GM12878 (cell line): ENCODE data around the gene RIMS1. TPM values are rescaled to one million over a fixed set of nuclear protein-coding genes. Genes with fewer than 3 reads are reported as not detected.

Experiments used
- ATAC-seq: fragments of 200-7000 bp; cut with Tn5 transposase; 3 replicates; pipeline ENCODE4 v1.9.1; 2020; ENCODE audit warnings: mild to moderate bottlenecking, moderate library complexity
- BruUV-seq: library from RNA; stranded (reverse); fragments of 400-500 nt; replicated peaks from 2 replicates; lab custom pipeline; 2021; lab: Mats Ljungman, UMichigan
- CTCF ChIA-PET: fragments of 300-600 bp; sonication (Branson Sonifier 250); formaldehyde crosslinking; extraction: SDS; loops from one replicate; lab custom pipeline; 2021; ENCODE audit warnings: inconsistent platforms; lab: Yijun Ruan, JAX
- POLR2A ChIA-PET: fragments of 350-600 bp; formaldehyde crosslinking; extraction: SDS; loops from one replicate; lab custom pipeline; 2021; ENCODE audit warnings: inconsistent platforms; lab: Charles Lee
- RAD21 ChIA-PET: fragments of 300-600 bp; sonication (Branson Sonifier 250); formaldehyde crosslinking; loops from one replicate; lab custom pipeline; 2023; ENCODE audit warnings: antibody characterized with exemption; ENCODE audit not compliant: unreplicated experiment; lab: Charles Lee
- SMC1A ChIA-PET: fragments of 300-600 bp; sonication (Branson Sonifier 250); formaldehyde crosslinking; loops from one replicate; lab custom pipeline; 2023; ENCODE audit not compliant: unreplicated experiment, uncharacterized antibody; lab: Charles Lee
- DNase-seq: peaks from one replicate; pipeline ENCODE4 v3.0.0-alpha.2; 2011; ENCODE audit warnings: low read depth, low spot score
- FAIRE-seq: peaks from 3 replicates; lab custom pipeline; 2011; peaks lifted over from hg19 to GRCh38; lab: Jason Lieb, UNC
- H2AFZ ChIP-seq: 2 replicates; pipeline ENCODE4 v1.6.0; 2011; ENCODE audit warnings: low read depth, low read length, control low read depth; ENCODE audit not compliant: control insufficient read depth
- H3K27ac ChIP-seq: 2 replicates; pipeline ENCODE4 v1.5.1; 2011; ENCODE audit warnings: control low read depth; ENCODE audit not compliant: control insufficient read depth, insufficient read depth
- H3K27me3 ChIP-seq, 2 experiments: replicated peaks in 1 of 2; 2 replicates each; pipeline versions ENCODE4 v1.6.0 to v1.6.1; 2011; ENCODE audit warnings: low read length in 1 of 2; ENCODE audit not compliant: control insufficient read depth in 2 of 2, insufficient read depth in 2 of 2
- H3K36me3 ChIP-seq, 2 experiments: 2 replicates each; pipeline ENCODE4 v1.5.1; 2011; ENCODE audit warnings: low read length in 1 of 2; ENCODE audit not compliant: control insufficient read depth in 2 of 2, insufficient read depth in 2 of 2
- H3K4me1 ChIP-seq: 2 replicates; pipeline ENCODE4 v1.6.1; 2011; ENCODE audit warnings: mild to moderate bottlenecking, low read length, moderate library complexity, mixed read lengths; ENCODE audit not compliant: control insufficient read depth, insufficient read depth
- H3K4me2 ChIP-seq: 2 replicates; pipeline ENCODE4 v1.6.0; 2011; ENCODE audit warnings: control low read depth; ENCODE audit not compliant: control insufficient read depth, insufficient read depth
- H3K4me3 ChIP-seq: fragments of 200-600 bp; sonication (generic); 2 replicates; pipeline ENCODE4 v1.5.1; 2016
- H3K79me2 ChIP-seq: 2 replicates; pipeline ENCODE4 v1.6.0; 2011; ENCODE audit warnings: low read length; ENCODE audit not compliant: control insufficient read depth, insufficient read depth
- H3K9ac ChIP-seq: 2 replicates; pipeline ENCODE4 v1.8.0; 2011; ENCODE audit warnings: low read length, control low read depth, mixed read lengths; ENCODE audit not compliant: control insufficient read depth, insufficient read depth
- H3K9me3 ChIP-seq: replicated peaks from 3 replicates; pipeline ENCODE4 v1.5.1; 2011; ENCODE audit warnings: mild to moderate bottlenecking, low read length; ENCODE audit not compliant: control insufficient read depth, insufficient read depth
- H4K20me1 ChIP-seq: 2 replicates; pipeline ENCODE4 v1.6.0; 2011; ENCODE audit not compliant: control insufficient read depth, insufficient read depth
- ATF7 ChIP-seq: fragments of 450-650 bp; IDR thresholded peaks from 2 replicates; pipeline ENCODE4 v1.6.1; 2016; ENCODE audit warnings: low read depth, mild to moderate bottlenecking
- CBX5 ChIP-seq: sonication (generic); IDR thresholded peaks from 2 replicates; pipeline ENCODE4 v1.6.1; 2016; ENCODE audit warnings: low read depth, moderate library complexity, mild to moderate bottlenecking, inconsistent platforms
- CHD2 ChIP-seq: IDR thresholded peaks from 2 replicates; pipeline ENCODE4 v1.6.1; 2011; ENCODE audit warnings: low read depth, low read length, improper control_type of control experiment, borderline replicate concordance
- CREB1 ChIP-seq: IDR thresholded peaks from 2 replicates; pipeline ENCODE4 v1.6.1; 2012; ENCODE audit warnings: low read depth, mild to moderate bottlenecking, inconsistent platforms
- EP300 ChIP-seq, 2 experiments: fragments of 150-350 bp in 1 of 2; IDR thresholded peaks; 2 replicates each; pipeline ENCODE4 v1.6.1; 2011 to 2012; ENCODE audit warnings: low read depth in 2 of 2, low read length in 2 of 2, borderline replicate concordance in 1 of 2, improper control_type of control experiment in 1 of 2, inconsistent platforms in 1 of 2; ENCODE audit not compliant: control insufficient read depth in 1 of 2
- KDM1A ChIP-seq: fragments of 200-600 bp; sonication (generic); IDR thresholded peaks from 2 replicates; pipeline ENCODE4 v1.6.1; 2016; ENCODE audit warnings: borderline replicate concordance
- NR2C2 ChIP-seq: IDR thresholded peaks from 2 replicates; pipeline ENCODE4 v1.6.1; 2011; ENCODE audit warnings: borderline replicate concordance, low read depth; ENCODE audit not compliant: control insufficient read depth, insufficient read length
- PKNOX1 ChIP-seq: fragments of 450-650 bp; IDR thresholded peaks from 2 replicates; pipeline ENCODE4 v1.6.1; 2016; ENCODE audit warnings: mild to moderate bottlenecking
- PRDM15 ChIP-seq: fragments of 450-650 bp; formaldehyde crosslinking; IDR thresholded peaks from 2 replicates; pipeline ENCODE4 v1.4.0; 2020; ENCODE audit warnings: mild to moderate bottlenecking, moderate library complexity
- RAD21 ChIP-seq: IDR thresholded peaks from 2 replicates; pipeline ENCODE4 v1.6.1; 2011; ENCODE audit warnings: mild to moderate bottlenecking, low read depth, low read length, moderate library complexity; ENCODE audit not compliant: insufficient read depth
- SIX5 ChIP-seq: IDR thresholded peaks from 2 replicates; pipeline ENCODE4 v1.6.1; 2011; ENCODE audit warnings: mild to moderate bottlenecking, low read depth, low read length, moderate library complexity; ENCODE audit not compliant: severe bottlenecking
- SP1 ChIP-seq: IDR thresholded peaks from one replicate; pipeline ENCODE4 v1.6.1; 2011; ENCODE audit warnings: low read depth, low read length
- ZNF207 ChIP-seq: fragments of 450-650 bp; IDR thresholded peaks from 2 replicates; pipeline ENCODE4 v1.6.1; 2014; ENCODE audit warnings: antibody characterized with exemption, mild to moderate bottlenecking, borderline replicate concordance
- ZSCAN29 ChIP-seq: fragments of 450-650 bp; IDR thresholded peaks from 2 replicates; pipeline ENCODE4 v1.6.1; 2017; ENCODE audit warnings: mild to moderate bottlenecking, moderate library complexity
- ZZZ3 ChIP-seq: IDR thresholded peaks from 2 replicates; pipeline ENCODE4 v1.6.1; 2011; ENCODE audit warnings: low read depth; ENCODE audit not compliant: control insufficient read depth, insufficient read length
- WGBS: methylation state at CpG from one replicate; pipeline ENCODE4 v1.1.6; 2016; ENCODE audit warnings: low lambda C conversion rate; ENCODE audit not compliant: insufficient replicate concordance, insufficient coverage; ENCODE audit errors: missing lambda C conversion rate; 5-methylcytosine and 5-hydroxymethylcytosine counted together
- in situ Hi-C: fragments of 300-500 bp; cut with MboI; formaldehyde crosslinking; loops from 9 replicates; pipeline ENCODE4 v1.14.3; 2018; ENCODE audit warnings: mixed read lengths
- intact Hi-C: fragments of 100-400 bp; cut with micrococcal nuclease; formaldehyde crosslinking; loops from one replicate; pipeline ENCODE4 v1.14.2; 2022; ENCODE audit not compliant: unreplicated experiment
- polyA plus RNA-seq, 11 experiments: library from polyadenylated mRNA; depleted of rRNA in 4 of 11; unstranded in 6 of 11; stranded (reverse) in 5 of 11; fragments of >200 nt; fragmentation: Nextera tagmentation in 4 of 11; fragmentation: Illumina TruSeq in 1 of 11; extraction: Ambion mirVana in 4 of 11; extraction: Trizol in 1 of 11; gene quantifications; 1 replicate in 1 of 11; 2 replicates in 10 of 11; pipeline versions ENCODE4 v1.2.1 to v1.2.3, GENCODE V29; 2011 to 2016; ENCODE audit warnings: inconsistent platforms in 2 of 11, missing spikeins in 2 of 11, low read depth in 1 of 11
- total RNA-seq, 4 experiments: library from RNA; depleted of rRNA in 3 of 4; stranded (reverse); fragments of >200 nt in 3 of 4; fragmentation: Illumina TruSeq in 1 of 4; extraction: Trizol in 1 of 4; gene quantifications; 2 replicates each; pipeline versions ENCODE4 v1.2.1 to v1.2.3, GENCODE V29; 2013 to 2021
- TF ChIP-seq, protein P1 (sequence below): IDR thresholded peaks from 2 replicates; pipeline ENCODE4 v1.6.1; 2011; ENCODE audit warnings: borderline replicate concordance, low read depth, mild to moderate bottlenecking, moderate library complexity, mixed read lengths, low read length; ENCODE audit not compliant: insufficient read depth; ENCODE audit errors: extremely low read length

Gene RIMS1
- total and polyA plus RNA-seq, 10 of the 15 experiments (the other 5 are each of a cell fraction or from before 2014, with no cell fraction given): 0.05 to 0.76 (median 0.23) TPM

DNA sequence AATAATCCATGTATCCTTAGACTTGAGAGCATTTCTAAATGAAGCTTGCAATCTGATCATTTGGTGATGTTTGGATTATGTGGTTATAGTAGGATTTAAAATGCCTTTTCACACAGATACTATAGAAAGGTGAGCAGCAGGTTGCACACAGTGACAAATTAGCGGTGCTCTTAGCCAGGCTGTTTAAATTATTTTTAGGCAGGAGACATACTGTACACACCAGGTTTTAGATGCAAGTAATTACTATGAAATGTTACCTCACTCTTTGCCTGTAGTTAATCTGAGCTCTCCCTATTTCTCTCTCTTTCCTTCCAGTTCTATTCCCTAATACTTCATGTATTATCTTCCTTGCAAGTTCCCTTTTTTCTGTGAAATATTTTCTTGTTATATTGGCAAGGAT lies 191.7 kb downstream of the RIMS1 start:
- CTCF ChIA-PET: interaction anchor here (0.6 to 0.8 kb wide), 2 partner anchors 8 to 660 kb away, joined by 3 read pairs; no protein-coding TSS in a partner anchor

More for the DNA sequence above, 191.7 kb downstream of the RIMS1 start:
- POLR2A ChIA-PET: no interaction called here
- in situ Hi-C loops (no loop called here), intact Hi-C loops (no loop called here)
- no peak overlapping the region for H3K9ac ChIP-seq
- no peak overlapping the region for H3K27ac ChIP-seq
- BruUV-seq: no TSS peak
- no peaks in the 10 kb centered on the region for H3K36me3 ChIP-seq
- WGBS: 5% methylated on average over 1 of the region's 1 CpG
- no peak for FAIRE-seq
- SMC1A ChIA-PET: interaction anchor here (0.8 to 1.3 kb wide), 2 partner anchors 9 to 543 kb away, joined by 3 read pairs; no protein-coding TSS in a partner anchor
- H3K79me2 ChIP-seq: no peaks in the 10 kb centered on the region
- no peaks in the 10 kb centered on the region for H3K9me3 ChIP-seq
- RAD21 ChIA-PET: no interaction called here
- no peak overlapping the region for H3K4me3 ChIP-seq
- no peak for DNase-seq
- no peak for TF ChIP-seq CBX5
- no peak for TF ChIP-seq ZZZ3
- no peak for TF ChIP-seq RAD21
- TF ChIP-seq CHD2: no peak
- no peak for TF ChIP-seq PRDM15 (CRISPR knock-in tag)
- TF ChIP-seq CREB1: no peak
- no peak for TF ChIP-seq ATF7
- TF ChIP-seq ZSCAN29: no peak
- no peak for TF ChIP-seq SIX5
- TF ChIP-seq NR2C2: no peak
- no peak for TF ChIP-seq EP300 (IDR thresholded peaks at IDR 0.05; ENCODE audit: borderline replicate concordance in 1 of 2, control insufficient read depth in 1 of 2, low read depth in 2 of 2, low read length in 2 of 2)
- TF ChIP-seq SP1: no peak
- TF ChIP-seq, protein P1, sequence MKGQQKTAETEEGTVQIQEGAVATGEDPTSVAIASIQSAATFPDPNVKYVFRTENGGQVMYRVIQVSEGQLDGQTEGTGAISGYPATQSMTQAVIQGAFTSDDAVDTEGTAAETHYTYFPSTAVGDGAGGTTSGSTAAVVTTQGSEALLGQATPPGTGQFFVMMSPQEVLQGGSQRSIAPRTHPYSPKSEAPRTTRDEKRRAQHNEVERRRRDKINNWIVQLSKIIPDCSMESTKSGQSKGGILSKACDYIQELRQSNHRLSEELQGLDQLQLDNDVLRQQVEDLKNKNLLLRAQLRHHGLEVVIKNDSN: no peak
- TF ChIP-seq KDM1A: no peak
- TF ChIP-seq PKNOX1: no peak
- TF ChIP-seq ZNF207: no peak
- no peaks in the 10 kb centered on the region for H3K4me1 ChIP-seq
- H3K27me3 ChIP-seq: no peaks in the 10 kb centered on the region; a peak in 1 of 4 replicates
- H3K4me2 ChIP-seq: no peak overlapping the region
- no peak for ATAC-seq
- H4K20me1 ChIP-seq: no peaks in the 10 kb centered on the region
- H2AFZ ChIP-seq: no peak overlapping the region
